Measurements from ENCODE around the gene ZNRF1.
A peak's percentile ranks its signal among the peaks of the same experiment; 100 is the strongest.

DNA sequence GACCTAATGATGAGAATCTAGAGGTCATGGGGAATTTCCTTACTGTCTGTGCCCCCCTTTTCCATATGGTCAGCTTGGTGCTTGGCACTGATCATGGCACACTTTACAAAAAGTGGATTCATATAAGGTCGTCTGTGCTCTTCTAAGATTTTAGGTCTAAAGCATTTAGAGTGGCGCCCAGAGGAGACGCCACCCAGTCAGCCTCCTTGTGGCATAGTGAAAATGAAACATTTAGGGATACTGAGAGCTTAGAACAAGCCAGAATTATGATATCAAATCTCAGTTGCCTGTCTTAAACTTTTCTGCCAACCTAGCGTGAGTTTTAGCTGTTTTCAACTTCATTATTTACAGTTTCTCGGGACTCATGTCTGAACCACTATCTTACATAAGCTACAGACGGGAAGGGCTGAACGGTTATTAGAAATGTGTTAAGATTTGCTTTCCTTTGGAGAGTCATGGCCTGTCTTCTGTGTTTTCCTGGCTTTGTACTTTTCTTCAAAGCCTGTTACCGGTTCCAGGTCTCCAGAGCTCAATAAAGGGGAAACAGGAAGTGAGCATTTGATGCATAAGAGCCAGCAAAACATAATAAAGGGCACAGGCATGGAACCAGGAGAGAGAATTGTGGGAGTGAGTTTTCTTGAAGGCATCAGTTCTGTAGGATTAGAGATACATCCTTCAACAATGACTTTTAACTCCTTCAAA lies 13.7 kb downstream of the ZNRF1 start:
- TF ChIP-seq, protein P1, sequence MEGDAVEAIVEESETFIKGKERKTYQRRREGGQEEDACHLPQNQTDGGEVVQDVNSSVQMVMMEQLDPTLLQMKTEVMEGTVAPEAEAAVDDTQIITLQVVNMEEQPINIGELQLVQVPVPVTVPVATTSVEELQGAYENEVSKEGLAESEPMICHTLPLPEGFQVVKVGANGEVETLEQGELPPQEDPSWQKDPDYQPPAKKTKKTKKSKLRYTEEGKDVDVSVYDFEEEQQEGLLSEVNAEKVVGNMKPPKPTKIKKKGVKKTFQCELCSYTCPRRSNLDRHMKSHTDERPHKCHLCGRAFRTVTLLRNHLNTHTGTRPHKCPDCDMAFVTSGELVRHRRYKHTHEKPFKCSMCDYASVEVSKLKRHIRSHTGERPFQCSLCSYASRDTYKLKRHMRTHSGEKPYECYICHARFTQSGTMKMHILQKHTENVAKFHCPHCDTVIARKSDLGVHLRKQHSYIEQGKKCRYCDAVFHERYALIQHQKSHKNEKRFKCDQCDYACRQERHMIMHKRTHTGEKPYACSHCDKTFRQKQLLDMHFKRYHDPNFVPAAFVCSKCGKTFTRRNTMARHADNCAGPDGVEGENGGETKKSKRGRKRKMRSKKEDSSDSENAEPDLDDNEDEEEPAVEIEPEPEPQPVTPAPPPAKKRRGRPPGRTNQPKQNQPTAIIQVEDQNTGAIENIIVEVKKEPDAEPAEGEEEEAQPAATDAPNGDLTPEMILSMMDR (IDR thresholded peaks at IDR 0.05) = no peak
- TF ChIP-seq EP300 (IDR thresholded peaks at IDR 0.05) (peak in 1 of 4 donors; percentile 7), POLR2AphosphoS5 (IDR thresholded peaks at IDR 0.05) (peak in 1 of 4 donors; percentile 17)
